Measurements from ENCODE around the gene CDH13. TPM values are rescaled to one million over a fixed set of nuclear protein-coding genes. Genes with fewer than 3 reads are reported as not detected.

The CDH13 gene
- total RNA-seq, 1 donor from 2014 or later = 14.3 TPM

GRCh38 chr16:83238949-83239691 lies 612.4 kb downstream of the CDH13 start:
- H3K27me3 ChIP-seq (ENCODE audit: low read depth) = no peaks in the 10 kb centered on the region
- no peak for DNase-seq
- no peaks in the 10 kb centered on the region for H3K9me3 ChIP-seq

GRCh38 chr16:83244057-83244456 lies 617.3 kb downstream of the CDH13 start:
- no peak for ATAC-seq
- intact Hi-C loops (cut with DNase I) = no loop called here
- no peak overlapping the region for H3K4me3 ChIP-seq

More at GRCh38 chr16:83238949-83239691, 612.4 kb downstream of the CDH13 start:
- intact Hi-C loops (cut with DNase I) = no loop called here
- TF ChIP-seq, protein P1, sequence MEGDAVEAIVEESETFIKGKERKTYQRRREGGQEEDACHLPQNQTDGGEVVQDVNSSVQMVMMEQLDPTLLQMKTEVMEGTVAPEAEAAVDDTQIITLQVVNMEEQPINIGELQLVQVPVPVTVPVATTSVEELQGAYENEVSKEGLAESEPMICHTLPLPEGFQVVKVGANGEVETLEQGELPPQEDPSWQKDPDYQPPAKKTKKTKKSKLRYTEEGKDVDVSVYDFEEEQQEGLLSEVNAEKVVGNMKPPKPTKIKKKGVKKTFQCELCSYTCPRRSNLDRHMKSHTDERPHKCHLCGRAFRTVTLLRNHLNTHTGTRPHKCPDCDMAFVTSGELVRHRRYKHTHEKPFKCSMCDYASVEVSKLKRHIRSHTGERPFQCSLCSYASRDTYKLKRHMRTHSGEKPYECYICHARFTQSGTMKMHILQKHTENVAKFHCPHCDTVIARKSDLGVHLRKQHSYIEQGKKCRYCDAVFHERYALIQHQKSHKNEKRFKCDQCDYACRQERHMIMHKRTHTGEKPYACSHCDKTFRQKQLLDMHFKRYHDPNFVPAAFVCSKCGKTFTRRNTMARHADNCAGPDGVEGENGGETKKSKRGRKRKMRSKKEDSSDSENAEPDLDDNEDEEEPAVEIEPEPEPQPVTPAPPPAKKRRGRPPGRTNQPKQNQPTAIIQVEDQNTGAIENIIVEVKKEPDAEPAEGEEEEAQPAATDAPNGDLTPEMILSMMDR (IDR thresholded peaks at IDR 0.05) = no peak
- Histone ChIP-seq H3K36me3 (no peaks in the 10 kb centered on the region), H3K4me1 (no peaks in the 10 kb centered on the region), H3K4me3 (no peak overlapping the region), H3K27ac (no peak overlapping the region)
- no peak for ATAC-seq

DNA sequence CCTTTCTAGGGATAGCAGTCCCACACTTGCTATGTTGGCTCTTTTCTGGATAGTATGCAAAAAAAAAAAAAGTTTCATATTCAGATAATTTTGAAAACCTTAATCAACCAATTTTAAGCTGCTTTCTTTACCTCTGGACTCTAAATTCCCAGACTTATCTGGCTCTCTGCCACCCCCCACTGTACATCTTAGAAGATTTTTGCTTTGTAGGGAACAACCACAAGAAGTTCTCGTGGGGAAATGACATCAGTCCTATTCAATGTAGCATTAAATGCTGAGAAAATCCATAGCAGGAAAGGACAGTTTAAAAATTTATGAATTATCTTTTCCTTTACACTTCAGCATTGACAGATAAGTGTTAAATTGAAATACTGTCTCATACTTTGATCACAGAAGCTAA lies 618.3 kb downstream of the CDH13 start:
- DNase-seq = no peak
- Histone ChIP-seq H3K27ac (no peak overlapping the region), H3K4me3 (no peak overlapping the region), H3K27me3 (ENCODE audit: low read depth) (no peaks in the 10 kb centered on the region), H3K4me1 (no peaks in the 10 kb centered on the region), H3K9me3 (no peaks in the 10 kb centered on the region), H3K36me3 (no peaks in the 10 kb centered on the region)
- ATAC-seq = no peak
- intact Hi-C loops (cut with DNase I) = no loop called here
- TF ChIP-seq, protein P1 (IDR thresholded peaks at IDR 0.05) = no peak

More at GRCh38 chr16:83244057-83244456, 617.3 kb downstream of the CDH13 start:
- TF ChIP-seq, protein P1 (IDR thresholded peaks at IDR 0.05) = no peak
- Histone ChIP-seq H3K27ac (no peak overlapping the region), H3K9me3 (no peaks in the 10 kb centered on the region), H3K4me1 (no peaks in the 10 kb centered on the region), H3K36me3 (no peaks in the 10 kb centered on the region), H3K27me3 (ENCODE audit: low read depth) (no peaks in the 10 kb centered on the region)
- no peak for DNase-seq

- intact Hi-C loops (cut with DNase I) = no loop called here
- no peaks in the 10 kb centered on the region for H3K36me3 ChIP-seq
- TF ChIP-seq, protein P1 (IDR thresholded peaks at IDR 0.05) = no peak
- no peaks in the 10 kb centered on the region for H3K27me3 ChIP-seq (ENCODE audit: low read depth)
- DNase-seq (no peak), ATAC-seq (no peak)
- no peak overlapping the region for H3K27ac ChIP-seq
- H3K4me1 ChIP-seq = no peaks in the 10 kb centered on the region
- H3K4me3 ChIP-seq = no peak overlapping the region
- no peaks in the 10 kb centered on the region for H3K9me3 ChIP-seq
These were observed 621.1 kb downstream of the CDH13 start for GRCh38 chr16:83247767-83248372.

DNA sequence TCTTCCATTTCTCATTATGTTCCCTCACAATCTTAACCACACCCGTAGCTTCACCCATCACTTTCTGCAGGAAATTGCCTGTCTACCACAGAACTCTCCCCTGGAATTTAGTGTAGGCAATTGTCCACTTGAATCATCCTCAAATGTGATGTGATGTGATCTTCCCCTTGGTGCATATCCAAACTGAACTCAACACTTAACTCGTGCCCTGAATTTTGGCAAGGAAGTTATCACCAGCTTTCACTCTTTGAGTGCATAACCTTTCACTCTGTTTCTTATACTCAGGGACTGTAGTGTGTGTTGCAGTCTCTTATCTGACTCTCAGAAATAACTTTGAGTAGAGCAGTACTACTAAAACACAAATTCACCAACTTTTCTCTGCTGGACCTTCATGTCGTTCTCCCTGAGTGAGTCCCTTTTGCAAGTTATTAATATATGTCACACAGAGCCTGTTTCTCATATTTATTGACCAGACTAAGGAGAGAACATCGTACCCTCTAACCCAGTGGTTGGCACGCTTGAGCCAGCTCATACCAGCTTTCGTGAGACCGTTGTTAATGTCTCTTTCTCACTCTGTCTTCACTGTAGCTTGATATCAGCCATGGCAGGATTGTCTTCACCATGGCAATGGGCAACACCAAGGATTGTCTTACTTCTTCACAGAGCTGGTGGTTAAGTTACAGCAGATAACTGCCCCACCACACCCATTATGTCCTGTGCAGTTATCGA lies 622.1 kb downstream of the CDH13 start:
- no peaks in the 10 kb centered on the region for H3K27me3 ChIP-seq (ENCODE audit: low read depth)
- no peak for ATAC-seq
- H3K36me3 ChIP-seq = no peaks in the 10 kb centered on the region
- no peak for DNase-seq
- no peak overlapping the region for H3K4me3 ChIP-seq
- intact Hi-C loops (cut with DNase I) = no loop called here
- no peaks in the 10 kb centered on the region for H3K4me1 ChIP-seq
- TF ChIP-seq, protein P1 (IDR thresholded peaks at IDR 0.05) = no peak
- no peaks in the 10 kb centered on the region for H3K9me3 ChIP-seq
- H3K27ac ChIP-seq = no peak overlapping the region
